Liver (tissue), 9 donors: ENCODE data around the gene UBE3C. TPM values are rescaled to one million over a fixed set of nuclear protein-coding genes. Genes with fewer than 3 reads are reported as not detected.

Source experiments
- DNase-seq: peaks from one replicate; pipeline ENCODE4 v3.0.0-alpha.2; 2017; ENCODE audit warnings: low spot score
- H3K27ac ChIP-seq, 2 donors: one replicate each; pipeline ENCODE4 v1.7.0; 2013; ENCODE audit warnings: inconsistent platforms in 2 of 2, low read length in 2 of 2, control low read depth in 1 of 2, low read depth in 1 of 2, mild to moderate bottlenecking in 1 of 2
- H3K27me3 ChIP-seq, 4 donors: one replicate each; pipeline versions ENCODE4 v1.6.1 to v1.7.0; 2013; ENCODE audit warnings: low read length in 3 of 4, inconsistent platforms in 1 of 4, mild to moderate bottlenecking in 1 of 4, moderate library complexity in 1 of 4; ENCODE audit not compliant: control insufficient read depth in 4 of 4, insufficient read depth in 4 of 4
- H3K36me3 ChIP-seq, 4 donors: one replicate each; pipeline versions ENCODE4 v1.6.1 to v1.7.0; 2013; ENCODE audit warnings: low read length in 3 of 4, mild to moderate bottlenecking in 3 of 4, low read depth in 1 of 4, moderate library complexity in 1 of 4; ENCODE audit not compliant: control insufficient read depth in 4 of 4, insufficient read depth in 3 of 4
- H3K4me1 ChIP-seq, 4 donors: one replicate each; pipeline versions ENCODE4 v1.6.1 to v1.7.0; 2013; ENCODE audit warnings: low read length in 3 of 4, mild to moderate bottlenecking in 3 of 4, moderate library complexity in 1 of 4; ENCODE audit not compliant: control insufficient read depth in 4 of 4, insufficient read depth in 4 of 4
- H3K4me3 ChIP-seq, 3 donors: one replicate each; pipeline versions ENCODE4 v1.6.1 to v1.7.0; 2013; ENCODE audit warnings: low read length in 3 of 3, control low read depth in 1 of 3, low read depth in 1 of 3, mild to moderate bottlenecking in 1 of 3
- H3K9ac ChIP-seq, 2 donors: one replicate each; pipeline ENCODE4 v1.7.0; 2013; ENCODE audit warnings: low read length in 2 of 2, mild to moderate bottlenecking in 2 of 2, moderate library complexity in 2 of 2, control low read depth in 1 of 2, low read depth in 1 of 2
- H3K9me3 ChIP-seq, 4 donors: one replicate each; pipeline versions ENCODE4 v1.6.1 to v1.7.0; 2013; ENCODE audit warnings: low read length in 3 of 4; ENCODE audit not compliant: control insufficient read depth in 4 of 4
- ATF3 ChIP-seq: IDR thresholded peaks from 2 replicates; pipeline ENCODE4 v1.6.1; 2016; ENCODE audit warnings: antibody characterized with exemption
- CTCF ChIP-seq: fragments of 150-350 bp; IDR thresholded peaks from 2 replicates; pipeline ENCODE4 v1.5.1; 2017; ENCODE audit warnings: improper control_type of control experiment, low read depth, low read length; ENCODE audit not compliant: missing input control
- EGR1 ChIP-seq, 2 donors: IDR thresholded peaks; 2 replicates each; pipeline ENCODE4 v1.6.1; 2016 to 2018; ENCODE audit warnings: antibody characterized with exemption in 2 of 2, low read depth in 2 of 2
- FOXA1 ChIP-seq: IDR thresholded peaks from 2 replicates; pipeline ENCODE4 v1.6.1; 2016; ENCODE audit warnings: antibody characterized with exemption
- FOXA2 ChIP-seq: IDR thresholded peaks from 2 replicates; pipeline ENCODE4 v1.6.1; 2016; ENCODE audit warnings: antibody characterized with exemption
- GABPA ChIP-seq, 2 donors: IDR thresholded peaks in 1 of 2; conservative IDR thresholded peaks in 1 of 2; 2 replicates each; pipeline ENCODE4 v1.6.1; 2016; ENCODE audit warnings: antibody characterized with exemption in 2 of 2, mild to moderate bottlenecking in 1 of 2, moderate library complexity in 1 of 2
- HNF4A ChIP-seq, 2 donors: conservative IDR thresholded peaks; 2 replicates each; pipeline ENCODE4 v1.6.1; 2016; ENCODE audit warnings: antibody characterized with exemption in 2 of 2, mild to moderate bottlenecking in 2 of 2
- HNF4G ChIP-seq: IDR thresholded peaks from 2 replicates; pipeline ENCODE4 v1.6.1; 2016; ENCODE audit warnings: antibody characterized with exemption
- JUND ChIP-seq, 2 donors: IDR thresholded peaks; 2 replicates each; pipeline ENCODE4 v1.6.1; 2016; ENCODE audit warnings: antibody characterized with exemption in 2 of 2
- NR2F2 ChIP-seq: IDR thresholded peaks from 2 replicates; pipeline ENCODE4 v1.6.1; 2016; ENCODE audit warnings: antibody characterized with exemption
- RAD21 ChIP-seq, 2 donors: IDR thresholded peaks; 2 replicates each; pipeline ENCODE4 v1.6.1; 2016; ENCODE audit warnings: antibody characterized with exemption in 2 of 2, mild to moderate bottlenecking in 2 of 2
- REST ChIP-seq: IDR thresholded peaks from 2 replicates; pipeline ENCODE4 v1.6.1; 2016; ENCODE audit warnings: antibody characterized with exemption, mild to moderate bottlenecking
- RXRA ChIP-seq, 2 donors: IDR thresholded peaks; 2 replicates each; pipeline ENCODE4 v1.6.1; 2017 to 2018; ENCODE audit warnings: antibody characterized with exemption in 2 of 2, mild to moderate bottlenecking in 1 of 2
- SP1 ChIP-seq: IDR thresholded peaks from 2 replicates; pipeline ENCODE4 v1.6.1; 2018; ENCODE audit warnings: antibody characterized with exemption, mild to moderate bottlenecking
- TAF1 ChIP-seq: conservative IDR thresholded peaks from 2 replicates; pipeline ENCODE4 v1.6.1; 2016; ENCODE audit warnings: antibody characterized with exemption, mild to moderate bottlenecking
- YY1 ChIP-seq: IDR thresholded peaks from 2 replicates; pipeline ENCODE4 v1.6.1; 2016; ENCODE audit warnings: antibody characterized with exemption, mild to moderate bottlenecking
- WGBS: extraction: QIAGEN DNeasy Blood & Tissue Kit; methylation state at CpG from one replicate; pipeline ENCODE4 v1.1.7; 2013; 5-methylcytosine and 5-hydroxymethylcytosine counted together
- polyA plus RNA-seq, 2 donors: library from polyadenylated mRNA; stranded (reverse) in 1 of 2; unstranded in 1 of 2; fragments of 200-250 nt in 1 of 2; fragments of >200 nt in 1 of 2; fragmentation: Nextera tagmentation in 1 of 2; extraction: Ambion mirVana in 1 of 2; gene quantifications; one replicate each; pipeline versions ENCODE4 v1.2.1 to v1.2.3, GENCODE V29; 2013 to 2015
- total RNA-seq, 2 donors: library from RNA; depleted of rRNA; stranded (reverse); fragments of >200 nt; gene quantifications; one replicate each; pipeline ENCODE4 v1.2.3, GENCODE V29; 2014
- TF ChIP-seq, protein P1 (sequence below): IDR thresholded peaks from 2 replicates; pipeline ENCODE4 v1.6.1; 2016; ENCODE audit warnings: antibody characterized with exemption
- TF ChIP-seq, protein P2 (sequence below): IDR thresholded peaks from 2 replicates; pipeline ENCODE4 v1.6.1; 2016; ENCODE audit warnings: antibody characterized with exemption
- donor health status: healthy.
- donor health status: healthy.
- donor health status: healthy.
- donor health status: healthy.
- donor health status: healthy.

The UBE3C gene
- total and polyA plus RNA-seq, 4 donors: 10.3 to 61.8 (median 33.9) TPM

DNA sequence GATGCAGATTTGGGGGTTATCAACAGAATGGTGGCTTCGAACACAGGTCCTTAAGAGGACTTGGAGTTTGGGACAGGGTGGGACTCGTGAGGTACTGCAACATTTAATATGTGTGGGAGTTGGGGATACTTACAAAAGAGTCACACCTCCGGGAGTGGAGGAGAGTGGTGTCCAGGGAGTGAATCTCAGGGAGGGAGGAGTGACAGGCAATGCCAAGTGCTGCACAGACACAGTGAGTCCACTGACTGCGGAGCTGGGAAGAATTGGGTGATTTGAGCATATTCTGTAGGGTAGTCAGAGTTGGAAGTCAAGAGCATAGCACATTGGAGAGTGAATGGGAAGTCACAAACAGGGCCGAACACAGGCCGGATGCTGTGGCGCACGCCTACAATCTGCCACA, 5.1 kb downstream of the UBE3C start:
- TF ChIP-seq YY1: no peak
- TF ChIP-seq, protein P1, sequence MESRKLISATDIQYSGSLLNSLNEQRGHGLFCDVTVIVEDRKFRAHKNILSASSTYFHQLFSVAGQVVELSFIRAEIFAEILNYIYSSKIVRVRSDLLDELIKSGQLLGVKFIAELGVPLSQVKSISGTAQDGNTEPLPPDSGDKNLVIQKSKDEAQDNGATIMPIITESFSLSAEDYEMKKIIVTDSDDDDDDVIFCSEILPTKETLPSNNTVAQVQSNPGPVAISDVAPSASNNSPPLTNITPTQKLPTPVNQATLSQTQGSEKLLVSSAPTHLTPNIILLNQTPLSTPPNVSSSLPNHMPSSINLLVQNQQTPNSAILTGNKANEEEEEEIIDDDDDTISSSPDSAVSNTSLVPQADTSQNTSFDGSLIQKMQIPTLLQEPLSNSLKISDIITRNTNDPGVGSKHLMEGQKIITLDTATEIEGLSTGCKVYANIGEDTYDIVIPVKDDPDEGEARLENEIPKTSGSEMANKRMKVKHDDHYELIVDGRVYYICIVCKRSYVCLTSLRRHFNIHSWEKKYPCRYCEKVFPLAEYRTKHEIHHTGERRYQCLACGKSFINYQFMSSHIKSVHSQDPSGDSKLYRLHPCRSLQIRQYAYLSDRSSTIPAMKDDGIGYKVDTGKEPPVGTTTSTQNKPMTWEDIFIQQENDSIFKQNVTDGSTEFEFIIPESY: no peak
- Histone ChIP-seq H3K27ac (no peak overlapping the region), H3K36me3 (peaks cover 0 to 10% (median 1%) of the 10 kb centered on the region in 4 donors), H3K27me3 (no peaks in the 10 kb centered on the region), H3K9ac (no peak overlapping the region), H3K9me3 (no peaks in the 10 kb centered on the region), H3K4me3 (no peak overlapping the region), H3K4me1 (peaks cover 6 to 25% (median 21%) of the 10 kb centered on the region in 4 donors)
- 94% methylated on average over 8 of the region's 8 CpGs for WGBS
- no peak for DNase-seq

GRCh38 chr7:157149317-157149716, 10.6 kb downstream of the UBE3C start:
- peaks cover 0 to 1% (median 0%) of the 10 kb centered on the region in 4 donors for H3K36me3 ChIP-seq
- H3K9me3 ChIP-seq: no peaks in the 10 kb centered on the region
- peaks cover 0 to 21% (median 10%) of the 10 kb centered on the region in 4 donors for H3K4me1 ChIP-seq
- no peak overlapping the region for H3K9ac ChIP-seq
- WGBS: 96% methylated on average over 4 of the region's 4 CpGs
- TF ChIP-seq HNF4A (conservative IDR thresholded peaks at IDR 0.05) (no peak), RXRA (IDR thresholded peaks at IDR 0.05) (no peak), ATF3 (no peak), JUND (IDR thresholded peaks at IDR 0.05) (no peak), YY1 (no peak)
- no peak overlapping the region for H3K27ac ChIP-seq
- no peaks in the 10 kb centered on the region for H3K27me3 ChIP-seq
- no peak overlapping the region for H3K4me3 ChIP-seq
- no peak for DNase-seq

- DNase-seq: peak; percentile 57
- H3K27ac ChIP-seq: no peak overlapping the region
- H3K9ac ChIP-seq: no peak overlapping the region
- H3K4me1 ChIP-seq: peaks cover 0 to 21% (median 11%) of the 10 kb centered on the region in 4 donors
- H3K27me3 ChIP-seq: no peaks in the 10 kb centered on the region
- no peaks in the 10 kb centered on the region for H3K9me3 ChIP-seq
- TF ChIP-seq SP1: peak; percentile 46
- TF ChIP-seq REST: no peak
- no peak for TF ChIP-seq EGR1 (IDR thresholded peaks at IDR 0.05; ENCODE audit: low read depth in 2 of 2)
- no peak for TF ChIP-seq NR2F2
- TF ChIP-seq FOXA1: no peak
- TF ChIP-seq, protein P1: no peak
- TF ChIP-seq FOXA2: no peak
- no peak for TF ChIP-seq JUND (IDR thresholded peaks at IDR 0.05)
- no peak for TF ChIP-seq TAF1
- no peak for TF ChIP-seq YY1
- TF ChIP-seq, protein P2, sequence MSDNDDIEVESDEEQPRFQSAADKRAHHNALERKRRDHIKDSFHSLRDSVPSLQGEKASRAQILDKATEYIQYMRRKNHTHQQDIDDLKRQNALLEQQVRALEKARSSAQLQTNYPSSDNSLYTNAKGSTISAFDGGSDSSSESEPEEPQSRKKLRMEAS: no peak
- TF ChIP-seq HNF4G: no peak
- TF ChIP-seq RXRA (IDR thresholded peaks at IDR 0.05): peak in 1 of 2 donors; percentile 39
- TF ChIP-seq GABPA (IDR thresholded peaks at IDR 0.05 in 1 of 2, conservative IDR thresholded peaks at IDR 0.05 in 1 of 2): no peak
- no peak for TF ChIP-seq ATF3
- TF ChIP-seq HNF4A (conservative IDR thresholded peaks at IDR 0.05): peak in 1 of 2 donors; percentile 44
- no peak for TF ChIP-seq CTCF
- TF ChIP-seq RAD21 (IDR thresholded peaks at IDR 0.05): peak in 1 of 2 donors; percentile 35
- 32% methylated on average over 15 of the region's 15 CpGs for WGBS
- peaks cover 0 to 1% (median 0%) of the 10 kb centered on the region in 4 donors for H3K36me3 ChIP-seq
- H3K4me3 ChIP-seq: no peak overlapping the region
Measured at GRCh38 chr7:157150882-157151281, 12.2 kb downstream of the UBE3C start.
